GM19193 (cell line): ENCODE measurements around the gene HACD3.

Source experiments
- POLR2A ChIP-seq: IDR thresholded peaks from 4 replicates; pipeline ENCODE4 v1.6.1; 2011; ENCODE audit not compliant: insufficient read depth, insufficient read length; ENCODE audit errors: extremely low read depth

The HACD3 gene

DNA sequence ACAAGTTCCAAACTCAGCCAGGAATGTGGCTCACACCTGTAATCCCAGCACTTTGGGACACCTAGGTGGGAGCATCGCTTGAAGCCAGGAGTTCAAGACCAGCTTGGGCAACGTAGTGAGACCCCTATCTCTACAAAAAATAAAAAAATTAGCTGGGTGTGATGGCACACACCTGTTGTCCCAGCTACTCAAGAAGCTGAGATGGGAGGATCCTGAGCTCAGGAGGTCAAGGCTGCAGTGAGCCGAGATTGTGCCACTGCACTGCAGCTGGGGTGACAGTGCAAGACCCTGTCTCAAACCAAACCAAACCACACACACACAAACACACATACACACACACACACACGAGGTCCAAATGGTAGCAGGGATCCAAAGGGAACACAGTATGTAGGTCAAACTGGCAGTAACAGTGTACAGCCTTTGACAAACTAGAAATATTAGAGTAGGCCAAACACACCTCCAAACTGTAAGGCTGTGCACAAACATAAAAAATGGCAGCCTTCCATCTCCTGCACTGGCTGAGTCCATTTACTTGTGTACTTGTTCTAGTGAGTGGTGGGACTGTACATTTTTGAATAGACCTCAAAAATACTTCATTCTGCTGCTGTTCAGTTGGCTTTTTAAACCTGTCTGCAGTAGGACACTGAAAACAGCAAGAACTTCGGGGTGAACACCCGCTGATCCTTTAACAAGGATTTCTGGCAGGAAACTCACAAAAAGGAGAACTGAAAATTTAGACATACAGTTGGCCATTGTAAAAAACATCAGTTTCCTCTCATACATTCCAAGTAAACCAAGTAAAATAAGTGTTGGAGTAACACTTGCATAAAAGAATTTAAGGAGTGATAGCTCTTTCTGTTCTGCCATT, 47.1 kb downstream of the HACD3 start:
- no peak for TF ChIP-seq POLR2A

DNA sequence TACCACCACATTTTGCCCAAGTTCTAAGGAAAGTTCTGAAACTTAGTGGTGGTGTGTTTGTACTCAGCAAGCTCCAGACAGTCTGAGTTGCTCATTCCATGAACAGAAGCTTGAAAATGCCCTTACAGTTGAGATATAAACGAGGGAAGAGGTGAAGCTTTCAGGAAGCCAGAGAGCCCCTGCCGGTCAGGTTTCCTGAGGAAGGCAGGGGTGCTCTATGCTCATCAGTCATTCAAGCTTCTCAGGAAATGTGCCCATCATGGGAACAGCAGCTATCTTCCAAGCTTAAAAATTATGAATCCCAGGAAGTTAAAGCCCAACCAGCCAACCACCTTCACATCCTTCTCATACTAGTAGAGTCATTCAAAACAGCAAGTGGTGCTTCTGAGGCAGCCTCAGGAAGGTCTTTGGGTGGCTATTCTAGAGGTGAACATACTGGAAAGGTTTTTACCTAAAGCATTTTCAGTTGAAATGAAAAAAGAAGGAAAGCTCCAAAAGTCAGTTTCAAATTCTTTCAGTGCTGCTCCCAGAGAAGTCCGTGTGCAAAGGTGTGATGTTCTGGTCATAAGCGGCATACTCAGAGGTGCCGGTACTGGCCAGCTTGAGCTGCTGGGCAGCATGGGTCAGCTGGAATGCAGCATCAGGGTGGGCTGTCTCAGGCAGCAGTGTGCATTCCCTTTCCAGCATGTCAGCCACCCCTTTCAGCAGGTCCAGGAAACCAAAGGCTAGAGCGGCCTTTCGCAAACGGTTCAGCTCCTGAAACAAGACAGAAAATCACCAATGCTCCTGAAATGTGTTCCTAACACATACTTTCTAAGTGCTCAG, 48.9 kb downstream of the HACD3 start:
- no peak for TF ChIP-seq POLR2A

DNA sequence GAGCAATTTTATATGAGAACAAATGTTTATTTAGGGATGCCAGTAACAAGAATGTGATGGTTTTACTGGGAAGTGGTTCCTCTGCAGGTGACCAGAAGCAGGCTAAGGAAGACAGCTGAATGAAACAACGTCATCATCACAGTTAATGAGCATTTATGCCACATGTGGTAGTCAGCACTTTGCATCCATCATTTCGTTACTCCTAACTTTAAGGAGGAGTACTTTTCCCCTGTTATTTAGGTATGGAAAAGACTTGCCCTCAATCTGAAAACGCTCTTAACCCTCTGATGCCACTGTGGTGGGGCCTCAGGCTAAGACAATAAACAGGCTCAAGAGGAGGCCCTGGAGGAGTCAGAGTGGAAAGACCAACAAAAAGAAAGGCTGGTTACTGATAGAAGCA, 49.5 kb downstream of the HACD3 start:
- no peak for TF ChIP-seq POLR2A

DNA sequence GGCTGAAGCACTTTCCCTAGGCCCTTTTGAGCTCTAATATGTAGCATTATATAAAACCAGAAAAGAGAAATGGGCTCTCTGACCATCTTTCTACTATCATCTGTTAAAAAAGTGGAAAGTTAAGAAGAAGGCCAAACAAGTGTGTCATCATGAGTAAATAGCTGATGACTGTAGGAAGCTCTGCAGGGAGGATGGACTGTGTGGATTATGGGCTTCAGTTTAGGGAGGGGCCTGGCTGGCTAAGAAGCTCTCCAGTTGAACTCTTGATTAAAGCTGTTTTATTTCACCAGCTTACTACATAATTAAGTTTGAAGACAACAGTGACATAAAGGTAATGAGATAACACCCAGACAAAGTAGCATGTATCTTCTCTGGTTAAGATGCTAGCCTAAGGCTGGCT, 50.0 kb downstream of the HACD3 start:
- TF ChIP-seq POLR2A, result no peak

DNA sequence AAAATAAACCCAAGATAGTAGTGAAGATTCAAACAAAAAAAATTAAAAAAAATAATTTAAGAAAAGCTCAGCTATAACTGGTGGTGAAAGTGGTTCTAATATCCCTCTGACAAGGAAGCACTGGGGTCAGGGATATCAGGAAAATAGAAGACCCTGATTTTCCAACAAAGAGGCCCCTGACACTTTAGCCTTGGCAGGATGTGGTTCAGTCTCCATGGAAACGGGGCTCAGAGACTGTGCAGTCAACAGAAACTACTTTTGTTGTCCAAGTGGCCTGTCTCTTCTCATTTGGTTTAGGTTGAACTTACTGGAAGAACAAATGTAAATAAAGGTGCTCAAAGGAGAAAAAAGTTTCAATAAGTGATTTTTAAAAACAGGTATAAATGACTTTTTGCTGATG, 53.4 kb downstream of the HACD3 start:
- TF ChIP-seq POLR2A, result no peak

DNA sequence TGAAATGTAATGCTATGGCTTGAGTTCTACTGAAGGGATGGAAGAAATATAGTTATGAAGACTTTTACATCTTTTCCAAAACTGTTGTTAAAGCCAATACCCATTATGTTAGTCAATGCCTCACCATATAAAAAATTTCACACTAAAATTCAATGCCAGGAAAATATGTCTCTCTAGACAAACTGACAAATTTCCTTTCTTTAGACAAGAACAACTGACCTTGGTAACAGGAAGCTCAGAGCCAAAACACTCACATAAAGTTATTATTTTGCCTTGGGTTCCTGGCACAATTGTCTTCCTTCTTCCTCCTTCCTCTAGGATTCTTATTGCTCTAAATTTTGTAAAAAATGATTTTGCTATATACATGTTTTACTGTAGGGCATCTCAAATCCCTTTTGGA, 54.0 kb downstream of the HACD3 start:
- TF ChIP-seq POLR2A, result no peak

DNA sequence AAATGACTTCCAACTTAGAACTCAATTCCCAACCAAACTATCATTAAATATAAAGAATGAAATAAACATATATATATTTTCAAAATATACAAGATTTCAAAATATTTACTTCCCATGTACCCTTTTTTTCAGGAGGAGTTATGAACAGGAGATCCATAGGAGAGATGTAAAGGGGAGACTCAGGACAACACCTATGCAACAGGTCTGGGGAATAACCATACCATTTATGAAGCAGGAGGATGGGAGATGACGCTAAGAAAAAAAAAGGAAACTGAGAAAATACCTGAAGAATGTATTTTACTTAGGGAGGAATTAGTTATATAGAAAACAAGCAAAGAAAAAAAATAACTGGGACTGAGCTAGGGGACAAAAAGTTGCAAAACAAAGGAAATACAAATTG, 56.8 kb downstream of the HACD3 start:
- no peak for TF ChIP-seq POLR2A

DNA sequence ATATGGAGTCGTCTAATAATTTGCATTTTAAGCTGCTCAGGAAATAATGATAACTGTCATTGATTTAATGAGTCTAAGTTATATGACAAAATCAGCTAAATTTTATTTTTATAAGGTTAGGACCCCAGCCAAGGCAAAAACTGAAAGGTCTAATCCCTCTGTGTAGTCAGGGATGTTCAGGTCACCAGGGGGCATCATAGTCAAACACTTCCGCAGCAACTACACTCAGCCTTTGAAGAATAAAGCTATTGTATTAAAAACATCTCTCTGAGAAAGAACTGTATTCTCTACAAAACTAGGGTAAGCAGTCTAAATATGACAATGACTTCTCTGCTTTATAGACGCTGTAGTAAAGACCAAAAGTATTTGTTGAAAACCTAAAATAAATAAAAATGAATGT, 65.7 kb downstream of the HACD3 start:
- TF ChIP-seq POLR2A, result no peak

DNA sequence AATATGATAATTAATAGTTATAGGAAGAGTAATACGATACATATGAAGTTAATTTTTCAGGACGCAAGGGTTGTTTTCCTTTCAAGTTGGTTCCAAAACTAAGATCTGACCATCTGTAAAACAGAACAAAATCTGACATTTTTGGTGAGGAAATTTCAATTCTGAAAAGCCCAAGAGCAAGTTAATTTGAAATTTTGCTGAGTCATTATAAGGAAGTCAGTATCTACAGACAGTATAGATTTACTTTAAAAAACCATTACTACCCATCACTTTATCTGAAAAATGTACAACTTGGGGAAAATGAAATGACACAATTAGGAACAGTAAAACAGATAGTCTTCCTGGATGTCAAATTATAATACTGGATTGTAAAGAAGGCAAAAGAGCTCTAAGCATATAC, 68.2 kb downstream of the HACD3 start:
- no peak for TF ChIP-seq POLR2A

DNA sequence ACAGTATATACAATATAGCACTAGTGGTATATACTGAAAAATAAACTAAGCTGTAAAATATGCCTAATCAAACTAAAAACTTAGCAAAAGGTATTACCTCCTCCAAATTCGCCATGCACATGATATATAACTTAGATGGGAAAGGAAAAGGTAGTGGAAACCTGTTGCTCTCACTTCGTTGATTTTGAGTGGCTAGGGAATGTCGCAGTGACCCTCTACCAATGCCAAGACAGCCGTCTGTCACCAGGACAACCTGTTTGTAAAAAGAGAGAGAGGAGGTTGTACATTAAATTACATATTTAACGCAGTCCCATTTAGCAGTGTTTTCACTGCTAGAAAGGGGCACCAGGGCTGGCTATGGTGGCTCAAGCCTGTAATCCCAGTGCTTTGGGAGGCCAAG, 69.4 kb downstream of the HACD3 start:
- TF ChIP-seq POLR2A, result no peak

DNA sequence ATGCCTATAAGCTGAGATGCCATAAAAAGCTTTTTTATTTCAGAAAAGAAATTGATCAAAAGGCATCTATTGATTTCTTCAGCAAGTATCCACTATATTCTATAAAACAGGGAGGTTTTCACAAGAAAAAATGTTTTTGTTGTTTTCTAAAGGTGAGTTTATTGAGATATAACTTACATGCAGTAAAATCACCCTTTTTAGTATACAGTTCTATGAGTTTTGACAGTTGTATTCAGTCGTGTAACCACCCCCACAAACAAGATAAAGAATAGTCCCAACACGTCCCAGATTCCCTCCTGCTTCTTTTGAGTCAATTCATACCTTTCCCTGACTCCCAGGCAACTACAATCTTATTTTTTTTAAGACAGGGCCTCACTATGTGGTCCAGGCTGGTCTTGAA, 72.9 kb downstream of the HACD3 start:
- no peak for TF ChIP-seq POLR2A

DNA sequence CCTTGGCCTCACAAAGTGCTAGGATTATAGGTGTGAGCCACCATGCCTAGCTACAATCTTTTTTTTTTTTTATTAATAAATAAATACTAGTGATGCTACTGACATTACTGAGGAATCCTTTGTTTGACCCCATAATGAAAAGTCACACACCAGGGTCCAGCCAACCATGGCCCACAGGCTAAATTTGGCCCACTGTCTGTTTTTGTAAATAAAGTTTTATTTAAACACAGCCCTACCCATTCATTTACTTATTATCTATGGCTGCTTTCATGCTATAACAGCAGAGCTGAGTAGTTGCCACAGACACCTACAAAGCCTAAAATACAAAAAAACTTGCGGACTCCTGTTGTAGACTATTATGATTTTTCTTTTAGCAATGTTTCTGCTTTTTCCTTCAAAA, 73.3 kb downstream of the HACD3 start:
- TF ChIP-seq POLR2A, result no peak

DNA sequence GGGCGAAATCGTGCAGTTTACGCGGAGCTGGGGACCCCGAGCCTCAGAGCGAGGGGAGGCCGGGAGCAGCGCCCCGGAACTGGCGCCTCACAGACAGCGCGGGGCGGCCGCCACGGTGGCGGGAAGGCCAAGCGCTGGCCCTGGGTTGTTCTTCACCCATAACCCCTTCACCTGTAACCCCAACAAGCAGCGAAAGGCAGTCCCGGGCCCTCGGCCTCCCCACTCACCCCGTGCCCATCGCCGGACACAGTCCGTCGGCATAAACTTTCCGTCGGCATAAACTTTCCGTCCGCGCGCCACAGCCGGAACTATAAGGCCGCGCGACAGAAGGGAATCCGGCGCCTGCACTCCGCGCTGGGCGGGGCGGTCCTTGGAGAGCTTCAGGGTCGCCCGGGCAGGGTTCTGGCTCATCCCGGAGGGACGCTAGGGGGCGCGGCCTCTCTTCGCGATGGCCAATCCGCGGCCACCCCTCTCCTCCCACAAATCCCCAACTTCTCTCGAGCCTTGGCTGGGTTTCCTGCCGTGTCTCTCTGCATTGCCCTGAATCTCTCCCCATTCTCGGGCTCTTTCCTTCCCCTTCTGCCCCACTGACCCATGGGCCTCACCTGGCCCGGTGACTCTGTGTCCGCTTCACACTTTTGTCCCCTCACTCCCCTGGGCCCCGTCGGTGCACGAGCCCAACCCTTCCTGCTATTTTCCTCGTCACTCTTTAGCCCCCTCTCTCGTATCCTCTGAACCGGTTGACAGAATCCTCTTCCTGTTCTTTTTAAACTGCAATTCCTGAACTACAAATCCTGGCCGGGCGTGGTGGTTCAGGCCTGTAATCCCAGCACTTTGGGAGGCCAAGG, 80.8 kb downstream of the HACD3 start, which contains the start of gene INTS14:
Gene INTS14 (minus strand): TSS at position 261 of the 848 bp plus-strand sequence. CDS start 3,751 bp downstream, outside the sequence.
- TF ChIP-seq POLR2A, result peak; percentile 91

DNA sequence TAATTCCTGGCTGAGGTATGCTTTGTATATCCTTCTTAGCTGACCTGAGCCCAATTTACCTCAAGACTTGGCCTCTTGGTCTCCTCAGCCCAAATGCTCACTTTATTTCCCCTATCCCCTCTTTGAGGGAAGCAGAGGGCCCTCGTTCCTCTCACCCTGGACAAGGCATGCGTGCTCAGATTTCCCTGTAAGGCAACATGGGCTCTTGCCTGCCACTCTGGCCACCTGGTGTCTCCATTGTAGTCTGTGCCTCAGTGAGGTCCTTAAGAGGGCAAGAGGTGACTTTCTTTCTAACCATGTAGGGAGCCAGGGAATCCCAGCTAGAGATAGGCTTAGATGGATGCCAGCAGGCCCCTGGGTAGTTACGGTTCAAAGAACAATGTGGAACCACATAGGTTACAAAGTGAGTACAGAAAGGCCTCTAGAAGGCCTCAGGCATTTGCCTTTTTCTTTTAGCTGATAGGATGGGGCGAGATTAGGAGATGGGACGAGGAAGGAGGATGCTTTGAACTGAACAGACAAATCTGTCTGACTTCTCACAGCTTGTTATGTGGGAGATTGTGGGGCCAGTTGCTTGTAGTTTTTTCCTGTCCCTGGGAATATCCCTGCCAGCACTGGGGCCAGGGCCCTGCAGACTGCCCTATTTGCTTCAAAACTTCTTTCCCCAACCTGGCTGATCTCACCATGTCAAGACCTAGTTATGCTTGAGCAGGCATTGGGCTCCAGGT, 81.8 kb downstream of the HACD3 start:
- no peak for TF ChIP-seq POLR2A
